ENCODE data around the gene ENTPD6. TPM values are rescaled to one million over a fixed set of nuclear protein-coding genes. Genes with fewer than 3 reads are reported as not detected.
A peak's percentile ranks its signal among the peaks of the same experiment; 100 is the strongest.

The ENTPD6 gene
- total RNA-seq, 6 experiments from 2014 or later, result 28.8 to 48.4 (median 34.6) TPM

DNA sequence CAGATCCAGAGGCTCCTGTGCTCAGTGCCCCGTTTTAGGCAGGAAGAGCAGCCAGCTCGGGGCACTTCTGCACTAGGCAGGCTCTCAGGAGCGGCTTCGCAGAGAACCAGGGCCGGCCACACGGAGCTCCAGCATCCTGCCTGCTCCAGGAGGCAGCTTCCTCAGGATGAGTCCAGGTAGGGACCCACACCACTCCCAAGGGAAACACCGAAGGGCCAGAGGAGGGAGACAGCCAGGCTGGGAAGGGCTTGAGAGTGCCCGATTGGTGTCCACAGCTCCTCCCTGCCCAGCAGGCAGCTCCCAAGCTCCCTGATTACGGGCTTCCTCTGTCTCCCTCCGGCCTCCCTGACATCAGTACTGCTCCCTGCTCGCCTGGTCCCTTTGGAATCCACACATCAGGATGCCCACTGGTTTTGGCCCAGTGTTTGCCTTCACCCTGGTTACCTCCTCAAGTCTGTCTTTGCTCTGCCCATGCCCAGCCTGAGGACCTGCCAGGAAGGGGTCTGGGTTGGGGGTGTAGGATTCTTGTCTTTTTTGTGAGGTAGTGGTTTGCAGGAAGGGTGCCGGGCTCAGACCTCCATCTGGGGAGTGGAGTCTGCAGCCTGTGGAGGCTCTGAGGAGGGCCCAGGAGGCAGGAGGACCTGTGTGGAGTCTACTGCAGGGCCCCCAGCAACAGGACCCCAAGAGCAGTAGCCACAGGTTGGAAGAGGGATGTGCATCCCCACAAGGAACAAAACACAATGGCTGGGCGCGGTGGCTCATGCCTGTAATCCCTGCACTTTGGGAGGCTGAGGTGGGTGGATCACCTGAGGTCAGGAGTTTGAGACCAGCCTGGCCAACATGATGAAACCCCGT, 41.2 kb downstream of the ENTPD6 start:
- no peak for DNase-seq
- no peaks in the 10 kb centered on the region for H3K36me3 ChIP-seq
- ATAC-seq, result no peak
- intact Hi-C loops (cut with DNase I), result no loop called here
- no peak overlapping the region for H3K27ac ChIP-seq
- TF ChIP-seq POLR2A (IDR thresholded peaks at IDR 0.05), result no peak
- TF ChIP-seq, protein P1, sequence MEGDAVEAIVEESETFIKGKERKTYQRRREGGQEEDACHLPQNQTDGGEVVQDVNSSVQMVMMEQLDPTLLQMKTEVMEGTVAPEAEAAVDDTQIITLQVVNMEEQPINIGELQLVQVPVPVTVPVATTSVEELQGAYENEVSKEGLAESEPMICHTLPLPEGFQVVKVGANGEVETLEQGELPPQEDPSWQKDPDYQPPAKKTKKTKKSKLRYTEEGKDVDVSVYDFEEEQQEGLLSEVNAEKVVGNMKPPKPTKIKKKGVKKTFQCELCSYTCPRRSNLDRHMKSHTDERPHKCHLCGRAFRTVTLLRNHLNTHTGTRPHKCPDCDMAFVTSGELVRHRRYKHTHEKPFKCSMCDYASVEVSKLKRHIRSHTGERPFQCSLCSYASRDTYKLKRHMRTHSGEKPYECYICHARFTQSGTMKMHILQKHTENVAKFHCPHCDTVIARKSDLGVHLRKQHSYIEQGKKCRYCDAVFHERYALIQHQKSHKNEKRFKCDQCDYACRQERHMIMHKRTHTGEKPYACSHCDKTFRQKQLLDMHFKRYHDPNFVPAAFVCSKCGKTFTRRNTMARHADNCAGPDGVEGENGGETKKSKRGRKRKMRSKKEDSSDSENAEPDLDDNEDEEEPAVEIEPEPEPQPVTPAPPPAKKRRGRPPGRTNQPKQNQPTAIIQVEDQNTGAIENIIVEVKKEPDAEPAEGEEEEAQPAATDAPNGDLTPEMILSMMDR (IDR thresholded peaks at IDR 0.05), result no peak
- H3K4me3 ChIP-seq, result no peak overlapping the region
- no peaks in the 10 kb centered on the region for H3K9me3 ChIP-seq
- peaks cover 0 to 14% (median 6%) of the 10 kb centered on the region in 4 donors for H3K4me1 ChIP-seq
- H3K27me3 ChIP-seq, result no peaks in the 10 kb centered on the region
- WGBS (ENCODE audit: insufficient coverage, low coverage, low lambda C conversion rate, missing lambda C conversion rate), result 82% methylated on average over 7 of the region's 15 CpGs

DNA sequence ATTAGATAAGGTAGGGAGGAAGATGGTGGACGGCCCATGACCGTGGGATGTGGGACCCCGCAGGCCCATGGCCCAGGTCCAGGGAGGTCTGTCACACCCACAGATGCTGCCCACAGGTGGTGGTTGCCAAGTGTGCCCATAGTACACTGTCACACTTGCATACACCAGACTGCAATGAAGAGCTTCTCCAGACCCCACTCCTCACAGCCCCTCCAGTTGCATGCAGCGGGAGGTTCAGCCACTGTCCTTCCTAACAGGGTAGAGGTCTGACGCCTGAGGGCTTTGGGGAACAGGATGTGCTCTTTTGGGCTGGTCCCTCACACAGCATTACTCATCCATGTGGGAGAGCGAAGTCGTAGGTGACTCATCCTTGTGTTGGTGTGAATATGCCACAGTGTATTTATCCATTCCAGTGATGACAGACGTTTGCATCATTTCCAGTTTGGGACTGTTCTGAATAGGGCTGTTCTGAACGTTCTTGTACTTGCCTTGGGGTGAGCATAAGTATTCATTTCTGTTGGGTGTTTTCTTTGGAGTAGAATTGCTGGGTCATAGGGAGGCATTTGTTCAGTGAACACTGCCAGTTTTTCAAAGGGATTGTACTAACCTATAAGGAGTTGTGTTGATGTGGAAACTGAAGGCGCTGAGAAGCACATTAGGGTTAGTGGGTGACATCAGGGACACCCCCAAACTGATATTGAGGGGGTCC, 42.3 kb downstream of the ENTPD6 start:
- intact Hi-C loops (cut with DNase I), result no loop called here

DNA sequence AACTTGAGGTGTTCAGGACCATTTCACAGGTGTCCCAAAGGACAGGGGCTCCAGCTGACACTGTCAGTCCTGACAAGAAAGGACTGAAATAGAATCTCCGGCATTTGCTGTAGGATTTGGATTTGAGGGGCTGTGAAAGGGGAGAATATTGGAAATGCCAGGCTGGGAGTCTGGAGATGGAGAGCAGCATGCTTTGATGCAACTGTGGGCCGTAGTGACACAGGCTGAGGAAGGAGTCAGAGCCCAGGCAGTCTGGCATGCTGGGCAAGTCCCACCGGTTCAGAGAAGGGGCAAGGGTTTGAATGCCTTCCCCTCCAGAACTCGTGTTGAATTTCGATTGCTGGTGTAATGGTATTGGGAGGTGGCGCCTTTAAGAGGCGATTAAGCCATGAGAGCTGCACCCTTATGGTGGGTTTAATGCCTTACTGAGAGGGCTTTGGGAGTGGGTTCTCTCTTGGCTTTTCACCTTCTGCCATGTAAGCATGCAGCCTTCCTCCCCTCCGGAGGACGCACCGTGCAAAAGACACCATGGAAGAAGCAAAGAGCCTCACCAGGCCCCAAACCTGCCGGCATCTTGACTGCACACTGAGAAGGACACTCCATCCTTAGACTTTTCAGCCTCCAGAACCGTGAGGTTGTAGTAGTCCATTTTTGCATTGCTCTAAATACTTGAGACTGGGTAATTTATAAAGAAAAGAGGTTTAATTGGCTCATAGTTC, 43.0 kb downstream of the ENTPD6 start:
- no peak for ATAC-seq
- H3K27ac ChIP-seq, result no peak overlapping the region
- H3K36me3 ChIP-seq, result no peaks in the 10 kb centered on the region
- intact Hi-C loops (cut with DNase I), result no loop called here
- H3K9me3 ChIP-seq, result no peaks in the 10 kb centered on the region
- no peak overlapping the region for H3K4me3 ChIP-seq
- DNase-seq, result no peak
- TF ChIP-seq, protein P1 (IDR thresholded peaks at IDR 0.05), result no peak
- no peak for TF ChIP-seq POLR2A (IDR thresholded peaks at IDR 0.05)
- 87% methylated on average over 5 of the region's 12 CpGs for WGBS (ENCODE audit: insufficient coverage, low coverage, low lambda C conversion rate, missing lambda C conversion rate)
- peaks cover 0 to 5% (median 2%) of the 10 kb centered on the region in 4 donors for H3K4me1 ChIP-seq
- H3K27me3 ChIP-seq, result no peaks in the 10 kb centered on the region

More for the DNA sequence above, 42.3 kb downstream of the ENTPD6 start:
- Histone ChIP-seq H3K27ac (no peak overlapping the region), H3K4me3 (no peak overlapping the region), H3K4me1 (peaks cover 0 to 12% (median 6%) of the 10 kb centered on the region in 4 donors), H3K9me3 (no peaks in the 10 kb centered on the region), H3K27me3 (no peaks in the 10 kb centered on the region), H3K36me3 (no peaks in the 10 kb centered on the region)
- 33% methylated on average over 4 of the region's 10 CpGs for WGBS (ENCODE audit: insufficient coverage, low coverage, low lambda C conversion rate, missing lambda C conversion rate)
- ATAC-seq, result peak in 2 of 4 donors; percentile 61 to 86
- TF ChIP-seq, protein P1 (IDR thresholded peaks at IDR 0.05), result no peak
- no peak for TF ChIP-seq POLR2A (IDR thresholded peaks at IDR 0.05)
- no peak for DNase-seq

Data from right lobe of liver (tissue), 6 donors.